Ishikawa (cell line): ENCODE measurements around the gene VPS41.

Source experiments
- CEBPB ChIP-seq: IDR thresholded peaks from 2 replicates; pipeline ENCODE4 v1.6.1; 2012
- CREB1 ChIP-seq: IDR thresholded peaks from 2 replicates; pipeline ENCODE4 v1.6.1; 2012; ENCODE audit warnings: low read depth
- EGR1 ChIP-seq: IDR thresholded peaks from 2 replicates; pipeline ENCODE4 v1.6.1; 2012
- EP300 ChIP-seq: IDR thresholded peaks from 2 replicates; pipeline ENCODE4 v1.6.1; 2012; ENCODE audit warnings: borderline replicate concordance
- FOXM1 ChIP-seq: IDR thresholded peaks from 2 replicates; pipeline ENCODE4 v1.6.1; 2012; ENCODE audit warnings: low read depth, borderline replicate concordance
- NFIC ChIP-seq: IDR thresholded peaks from 2 replicates; pipeline ENCODE4 v1.6.1; 2012
- RAD21 ChIP-seq: IDR thresholded peaks from 2 replicates; pipeline ENCODE4 v1.6.1; 2012; ENCODE audit warnings: low read depth
- TAF1 ChIP-seq: IDR thresholded peaks from 2 replicates; pipeline ENCODE4 v1.6.1; 2012; ENCODE audit warnings: low read depth, mild to moderate bottlenecking
- TCF12 ChIP-seq: IDR thresholded peaks from 2 replicates; pipeline ENCODE4 v1.6.1; 2012; ENCODE audit warnings: low read depth
- TEAD4 ChIP-seq: IDR thresholded peaks from 2 replicates; pipeline ENCODE4 v1.6.1; 2012
- YY1 ChIP-seq: IDR thresholded peaks from 2 replicates; pipeline ENCODE4 v1.6.1; 2012; ENCODE audit warnings: low read depth
- ZBTB7A ChIP-seq: IDR thresholded peaks from 2 replicates; pipeline ENCODE4 v1.6.1; 2012; ENCODE audit warnings: low read depth
- TF ChIP-seq, protein P1 (sequence below): IDR thresholded peaks from 2 replicates; pipeline ENCODE4 v1.6.1; 2012
- TF ChIP-seq, protein P2 (sequence below): IDR thresholded peaks from 2 replicates; pipeline ENCODE4 v1.6.1; 2012; ENCODE audit warnings: low read depth, mild to moderate bottlenecking
- TF ChIP-seq, protein P3 (sequence below): IDR thresholded peaks from 2 replicates; pipeline ENCODE4 v1.6.1; 2012

The VPS41 gene

DNA sequence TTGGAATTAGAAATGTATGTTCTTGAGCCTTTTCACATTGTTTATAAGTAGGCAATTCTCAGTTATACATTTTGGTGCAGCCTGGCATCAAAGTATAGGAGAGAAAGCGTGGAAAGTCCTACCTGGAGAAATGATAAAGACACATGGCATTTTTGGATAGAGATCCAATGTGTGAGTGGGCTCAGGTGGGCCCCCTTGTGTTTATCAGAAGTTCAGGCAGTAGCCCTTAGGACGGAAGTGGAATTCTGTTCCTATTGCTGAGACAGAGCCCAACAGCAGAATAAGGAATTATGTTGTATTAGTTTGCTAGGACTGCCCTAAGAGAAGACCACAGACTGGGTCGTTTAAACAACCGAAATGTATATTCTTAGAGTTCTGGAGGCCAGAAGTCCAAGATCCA lies 192.6 kb downstream of the VPS41 start:
- TF ChIP-seq FOXM1 = no peak
- no peak for TF ChIP-seq TAF1
- no peak for TF ChIP-seq TEAD4
- no peak for TF ChIP-seq EGR1
- TF ChIP-seq, protein P1, sequence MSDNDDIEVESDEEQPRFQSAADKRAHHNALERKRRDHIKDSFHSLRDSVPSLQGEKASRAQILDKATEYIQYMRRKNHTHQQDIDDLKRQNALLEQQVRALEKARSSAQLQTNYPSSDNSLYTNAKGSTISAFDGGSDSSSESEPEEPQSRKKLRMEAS = no peak
- TF ChIP-seq, protein P2, sequence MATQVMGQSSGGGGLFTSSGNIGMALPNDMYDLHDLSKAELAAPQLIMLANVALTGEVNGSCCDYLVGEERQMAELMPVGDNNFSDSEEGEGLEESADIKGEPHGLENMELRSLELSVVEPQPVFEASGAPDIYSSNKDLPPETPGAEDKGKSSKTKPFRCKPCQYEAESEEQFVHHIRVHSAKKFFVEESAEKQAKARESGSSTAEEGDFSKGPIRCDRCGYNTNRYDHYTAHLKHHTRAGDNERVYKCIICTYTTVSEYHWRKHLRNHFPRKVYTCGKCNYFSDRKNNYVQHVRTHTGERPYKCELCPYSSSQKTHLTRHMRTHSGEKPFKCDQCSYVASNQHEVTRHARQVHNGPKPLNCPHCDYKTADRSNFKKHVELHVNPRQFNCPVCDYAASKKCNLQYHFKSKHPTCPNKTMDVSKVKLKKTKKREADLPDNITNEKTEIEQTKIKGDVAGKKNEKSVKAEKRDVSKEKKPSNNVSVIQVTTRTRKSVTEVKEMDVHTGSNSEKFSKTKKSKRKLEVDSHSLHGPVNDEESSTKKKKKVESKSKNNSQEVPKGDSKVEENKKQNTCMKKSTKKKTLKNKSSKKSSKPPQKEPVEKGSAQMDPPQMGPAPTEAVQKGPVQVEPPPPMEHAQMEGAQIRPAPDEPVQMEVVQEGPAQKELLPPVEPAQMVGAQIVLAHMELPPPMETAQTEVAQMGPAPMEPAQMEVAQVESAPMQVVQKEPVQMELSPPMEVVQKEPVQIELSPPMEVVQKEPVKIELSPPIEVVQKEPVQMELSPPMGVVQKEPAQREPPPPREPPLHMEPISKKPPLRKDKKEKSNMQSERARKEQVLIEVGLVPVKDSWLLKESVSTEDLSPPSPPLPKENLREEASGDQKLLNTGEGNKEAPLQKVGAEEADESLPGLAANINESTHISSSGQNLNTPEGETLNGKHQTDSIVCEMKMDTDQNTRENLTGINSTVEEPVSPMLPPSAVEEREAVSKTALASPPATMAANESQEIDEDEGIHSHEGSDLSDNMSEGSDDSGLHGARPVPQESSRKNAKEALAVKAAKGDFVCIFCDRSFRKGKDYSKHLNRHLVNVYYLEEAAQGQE = no peak

DNA sequence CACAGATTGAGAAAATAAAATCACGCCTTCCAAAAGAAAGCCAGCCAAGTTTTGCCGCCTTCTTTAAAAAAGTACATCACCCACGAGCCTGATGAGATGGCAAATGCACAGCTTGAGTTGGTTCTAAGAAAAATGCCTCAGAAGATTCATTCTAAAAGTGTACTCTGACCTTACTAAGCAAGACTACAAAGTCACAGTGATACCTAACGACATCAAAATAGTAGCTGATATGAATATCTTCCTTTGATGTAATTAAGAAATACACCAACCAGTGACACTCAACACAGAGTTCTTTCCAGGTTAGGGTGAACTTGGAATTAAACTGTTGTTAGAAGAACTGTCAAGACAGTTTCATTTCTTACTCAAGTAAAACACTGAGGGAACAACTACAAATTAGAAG lies 199.9 kb downstream of the VPS41 start:
- TF ChIP-seq ZBTB7A = no peak
- TF ChIP-seq, protein P1 = no peak
- TF ChIP-seq NFIC = no peak
- TF ChIP-seq TEAD4 = no peak
- TF ChIP-seq FOXM1 = no peak
- no peak for TF ChIP-seq RAD21
- no peak for TF ChIP-seq TAF1

DNA sequence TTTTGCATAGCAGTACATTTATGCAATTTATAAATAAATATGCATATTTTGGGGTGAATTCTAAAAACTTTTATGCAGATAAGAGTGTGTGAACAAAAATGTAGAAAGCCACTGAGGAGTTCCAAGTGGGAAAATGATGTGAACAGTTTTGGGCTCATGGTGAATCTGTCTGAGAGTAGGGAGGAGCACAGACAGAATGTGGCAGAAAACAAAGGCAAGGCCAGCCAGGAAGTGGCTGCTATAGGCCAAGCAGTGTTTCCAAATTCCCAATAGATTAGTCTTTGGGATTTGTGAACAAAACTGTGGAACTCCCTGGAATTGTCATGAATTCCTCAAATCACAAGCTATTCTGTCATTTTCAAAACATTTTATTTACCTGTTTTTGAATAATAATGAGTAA lies 204.2 kb downstream of the VPS41 start:
- TF ChIP-seq NFIC = no peak
- TF ChIP-seq CREB1 = no peak
- TF ChIP-seq CEBPB = no peak
- no peak for TF ChIP-seq EP300
- no peak for TF ChIP-seq YY1
- TF ChIP-seq, protein P1 = no peak
- TF ChIP-seq TCF12 = no peak
- TF ChIP-seq, protein P3, sequence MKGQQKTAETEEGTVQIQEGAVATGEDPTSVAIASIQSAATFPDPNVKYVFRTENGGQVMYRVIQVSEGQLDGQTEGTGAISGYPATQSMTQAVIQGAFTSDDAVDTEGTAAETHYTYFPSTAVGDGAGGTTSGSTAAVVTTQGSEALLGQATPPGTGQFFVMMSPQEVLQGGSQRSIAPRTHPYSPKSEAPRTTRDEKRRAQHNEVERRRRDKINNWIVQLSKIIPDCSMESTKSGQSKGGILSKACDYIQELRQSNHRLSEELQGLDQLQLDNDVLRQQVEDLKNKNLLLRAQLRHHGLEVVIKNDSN = no peak
- TF ChIP-seq ZBTB7A = no peak

DNA sequence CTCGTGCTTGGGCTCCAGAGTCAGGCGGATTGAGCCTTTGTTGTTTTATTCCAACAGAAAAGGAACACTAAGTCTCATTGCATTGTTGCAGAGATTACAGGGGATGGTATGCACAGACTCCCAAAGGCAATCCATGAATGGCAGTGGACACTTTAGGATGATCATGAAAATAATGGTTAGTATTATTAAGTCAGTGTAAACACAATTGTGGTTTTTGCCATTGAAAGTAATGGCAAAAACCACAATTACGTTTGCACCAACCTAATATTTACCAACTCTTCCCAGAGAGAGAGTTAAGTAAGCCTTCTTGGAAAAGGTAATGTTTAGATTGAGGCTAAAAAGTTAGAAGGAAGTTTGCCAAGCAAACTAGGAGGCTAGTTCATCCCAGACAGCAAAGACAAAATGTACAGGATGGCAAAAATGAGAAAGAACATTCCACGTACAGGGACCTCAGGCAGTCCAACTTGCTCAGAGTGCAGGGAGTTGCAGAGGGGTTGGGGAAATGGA lies 204.9 kb downstream of the VPS41 start:
- no peak for TF ChIP-seq CREB1
- TF ChIP-seq RAD21 = no peak
- TF ChIP-seq, protein P3 = no peak
- TF ChIP-seq ZBTB7A = no peak
- TF ChIP-seq CEBPB = no peak

DNA sequence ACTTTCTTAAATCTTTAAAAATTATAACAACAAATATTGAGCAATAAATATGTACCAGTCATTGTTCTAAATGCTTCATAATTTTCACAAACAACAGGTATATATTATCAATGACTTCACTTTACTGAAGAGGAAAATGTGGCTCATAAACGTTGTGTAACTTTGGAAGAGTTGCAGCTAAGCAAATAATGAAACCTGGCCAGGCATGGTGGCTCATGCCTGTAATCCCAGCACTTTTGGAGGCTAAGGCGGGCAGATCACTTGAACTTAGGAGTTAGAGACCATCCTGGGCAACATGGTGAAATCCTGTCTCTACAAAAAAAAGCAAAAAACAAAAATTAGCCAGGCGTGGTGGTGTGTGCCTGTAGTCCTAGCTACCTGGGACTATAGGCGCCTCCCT lies 205.9 kb downstream of the VPS41 start:
- TF ChIP-seq TAF1 (no peak), EGR1 (no peak), NFIC (no peak), TCF12 (no peak), CEBPB (no peak), YY1 (no peak), TEAD4 (no peak), ZBTB7A (no peak), FOXM1 (no peak), EP300 (no peak), RAD21 (no peak), CREB1 (no peak)
- TF ChIP-seq, protein P2 = no peak
- TF ChIP-seq, protein P3 = no peak
- TF ChIP-seq, protein P1 = no peak

DNA sequence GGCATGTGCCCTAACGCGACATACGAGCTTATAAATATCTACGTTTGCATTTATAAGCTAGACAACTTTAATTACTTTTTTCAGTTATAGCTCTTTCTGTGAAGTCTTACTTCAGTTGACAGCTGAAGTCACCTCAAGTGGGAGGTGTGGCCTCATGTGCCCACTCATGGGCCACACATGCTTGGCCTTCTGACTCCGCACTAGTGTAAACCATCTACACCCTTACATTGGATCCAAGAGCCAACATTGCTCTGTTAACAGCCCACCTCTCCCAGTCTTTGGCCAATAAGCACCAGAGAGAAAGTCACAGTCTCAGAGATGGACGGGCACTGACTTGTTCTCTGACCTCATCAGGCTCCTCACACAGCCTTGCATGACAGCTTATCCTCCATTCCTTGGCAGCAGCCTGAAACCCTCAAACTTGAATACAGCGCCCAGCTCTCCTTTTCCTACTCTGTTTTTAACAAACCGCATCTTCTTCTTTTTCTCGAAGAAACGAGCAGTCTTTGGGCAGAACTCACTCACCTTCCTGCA lies 206.9 kb downstream of the VPS41 start:
- TF ChIP-seq TEAD4 = no peak
- no peak for TF ChIP-seq RAD21
- no peak for TF ChIP-seq TCF12
- no peak for TF ChIP-seq EGR1
- TF ChIP-seq CREB1 = no peak
- TF ChIP-seq ZBTB7A = no peak
- no peak for TF ChIP-seq NFIC
